Measurements from ENCODE around the gene DYNC2I2. TPM values are rescaled to one million over a fixed set of nuclear protein-coding genes. Genes with fewer than 3 reads are reported as not detected.
"Not testable (repeated sequence)": the region's sequence is repeated elsewhere in the genome, so short reads cannot be mapped to it uniquely, and the experiment has no call there.

The DYNC2I2 gene
- total RNA-seq, 2 experiments from 2014 or later, result 24.3 to 25.6 TPM

- no peak for TF ChIP-seq CTCF (IDR thresholded peaks at IDR 0.05)
- intact Hi-C loops (cut with micrococcal nuclease), result no loop called here
- Mint-ChIP-seq H3K36me3 (ENCODE audit: low read depth) (peaks cover 6% of the 10 kb centered on the region), H3K27ac (no peak overlapping the region), H3K27me3 (no peaks in the 10 kb centered on the region), H3K4me3 (no peak overlapping the region), H3K9me3 (no peaks in the 10 kb centered on the region), H3K4me1 (ENCODE audit: low read depth) (peaks cover 4% of the 10 kb centered on the region)
- ChIA-PET POLR2A (no interaction called here), CTCF (no interaction called here)
- ATAC-seq (no peak), DNase-seq (no peak)
These were observed 21.1 kb upstream of the DYNC2I2 start for GRCh38 chr9:128677794-128678193.

- no peak for TF ChIP-seq CTCF (IDR thresholded peaks at IDR 0.05)
- no peak for DNase-seq
- ChIA-PET CTCF (interaction anchor here (0.9 to 1.1 kb wide), 2 partner anchors 21 to 26 kb away, joined by 3 read pairs; partner anchors contain the start of gene PKN3), POLR2A (interaction anchor here (0.7 to 2.8 kb wide), 3 partner anchors 9 to 119 kb away, joined by 3 to 14 read pairs (median 3); no protein-coding TSS in a partner anchor)
- no peak for ATAC-seq
- intact Hi-C loops (cut with micrococcal nuclease), result no loop called here
- Mint-ChIP-seq H3K27me3 (no peaks in the 10 kb centered on the region), H3K4me1 (ENCODE audit: low read depth) (no peaks in the 10 kb centered on the region), H3K27ac (no peak overlapping the region), H3K9me3 (no peaks in the 10 kb centered on the region), H3K36me3 (ENCODE audit: low read depth) (peaks cover 2% of the 10 kb centered on the region), H3K4me3 (no peak overlapping the region)
These were observed 18.7 kb upstream of the DYNC2I2 start for GRCh38 chr9:128675382-128675781.

GRCh38 chr9:128669786-128670185 lies 13.1 kb upstream of the DYNC2I2 start:
- Mint-ChIP-seq H3K9me3 (no peaks in the 10 kb centered on the region), H3K27me3 (no peaks in the 10 kb centered on the region), H3K4me3 (no peak overlapping the region), H3K4me1 (ENCODE audit: low read depth) (no peaks in the 10 kb centered on the region), H3K27ac (no peak overlapping the region), H3K36me3 (ENCODE audit: low read depth) (no peaks in the 10 kb centered on the region)
- ATAC-seq (no peak), DNase-seq (no peak)
- intact Hi-C loops (cut with micrococcal nuclease), result no loop called here
- ChIA-PET CTCF (no interaction called here), POLR2A (interaction anchor here (0.6 kb wide), 1 partner anchor 37 kb away, joined by 3 read pairs; no protein-coding TSS in a partner anchor)
- no peak for TF ChIP-seq CTCF (IDR thresholded peaks at IDR 0.05)

GRCh38 chr9:128666481-128666941 lies 9.9 kb upstream of the DYNC2I2 start:
- H3K36me3 Mint-ChIP-seq (ENCODE audit: low read depth); H3K9me3 Mint-ChIP-seq; H3K27me3 Mint-ChIP-seq; H3K4me3 Mint-ChIP-seq; ATAC-seq; H3K4me1 Mint-ChIP-seq (ENCODE audit: low read depth); DNase-seq; intact Hi-C loops (cut with micrococcal nuclease); CTCF ChIA-PET; H3K27ac Mint-ChIP-seq: not testable (repeated sequence)
- POLR2A ChIA-PET, result interaction anchor here (0.8 kb wide), 1 partner anchor 9 kb away, joined by 3 read pairs; no protein-coding TSS in a partner anchor

GRCh38 chr9:128657796-128658195 lies 1.1 kb upstream of the DYNC2I2 start:
- intact Hi-C loops (cut with micrococcal nuclease), result no loop called here
- Mint-ChIP-seq H3K9me3 (no peaks in the 10 kb centered on the region), H3K4me1 (ENCODE audit: low read depth) (peaks cover 4% of the 10 kb centered on the region), H3K27me3 (no peaks in the 10 kb centered on the region), H3K27ac (no peak overlapping the region), H3K36me3 (ENCODE audit: low read depth) (no peaks in the 10 kb centered on the region), H3K4me3 (no peak overlapping the region)
- no peak for TF ChIP-seq CTCF (IDR thresholded peaks at IDR 0.05)
- ChIA-PET POLR2A (interaction anchor here (1.4 kb wide), 2 partner anchors 20 to 32 kb away, joined by 5 to 6 read pairs; no protein-coding TSS in a partner anchor), CTCF (interaction anchor here (0.6 kb wide), 1 partner anchor 9 kb away, joined by 3 read pairs; no protein-coding TSS in a partner anchor)
- DNase-seq (no peak), ATAC-seq (no peak)
